CD4-positive, alpha-beta T cell treated with Interleukin-15 for 4 hours (primary cell): ENCODE results near the gene CSRP1.
"Not testable (repeated sequence)": the region's sequence is repeated elsewhere in the genome, so short reads cannot be mapped to it uniquely, and the experiment has no call there.

Source experiments
- DNase-seq: peaks from one replicate; pipeline ENCODE4 v3.0.0-alpha.2; 2020; ENCODE audit warnings: low spot score

CSRP1 gene

GRCh38 chr1:201537891-201538611 is 31.1 kb upstream of the CSRP1 start:
- DNase-seq, result no peak

- DNase-seq, result no peak
Observed at GRCh38 chr1:201537467-201537866, 30.5 kb upstream of the CSRP1 start.

- DNase-seq, result no peak
Observed at GRCh38 chr1:201537028-201537427, 30.1 kb upstream of the CSRP1 start.

- no peak for DNase-seq
Observed at GRCh38 chr1:201536558-201536957, 29.6 kb upstream of the CSRP1 start.

DNA sequence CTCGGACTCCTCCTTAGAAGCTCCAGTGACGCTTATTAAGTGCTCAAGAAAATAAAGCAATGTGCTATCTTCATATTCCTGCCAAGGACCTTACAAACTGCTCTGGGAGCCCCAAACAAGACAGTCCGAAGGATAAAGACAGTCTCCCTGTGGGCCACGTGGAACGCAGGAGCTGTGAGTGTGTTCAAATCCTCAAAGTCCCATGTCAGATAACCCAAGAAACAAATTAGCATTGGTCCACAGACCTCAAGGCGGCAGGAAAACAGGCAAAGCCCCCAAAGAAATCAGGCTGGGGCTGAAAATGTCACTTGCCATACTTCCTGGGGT is 29.0 kb upstream of the CSRP1 start:
- no peak for DNase-seq

DNA sequence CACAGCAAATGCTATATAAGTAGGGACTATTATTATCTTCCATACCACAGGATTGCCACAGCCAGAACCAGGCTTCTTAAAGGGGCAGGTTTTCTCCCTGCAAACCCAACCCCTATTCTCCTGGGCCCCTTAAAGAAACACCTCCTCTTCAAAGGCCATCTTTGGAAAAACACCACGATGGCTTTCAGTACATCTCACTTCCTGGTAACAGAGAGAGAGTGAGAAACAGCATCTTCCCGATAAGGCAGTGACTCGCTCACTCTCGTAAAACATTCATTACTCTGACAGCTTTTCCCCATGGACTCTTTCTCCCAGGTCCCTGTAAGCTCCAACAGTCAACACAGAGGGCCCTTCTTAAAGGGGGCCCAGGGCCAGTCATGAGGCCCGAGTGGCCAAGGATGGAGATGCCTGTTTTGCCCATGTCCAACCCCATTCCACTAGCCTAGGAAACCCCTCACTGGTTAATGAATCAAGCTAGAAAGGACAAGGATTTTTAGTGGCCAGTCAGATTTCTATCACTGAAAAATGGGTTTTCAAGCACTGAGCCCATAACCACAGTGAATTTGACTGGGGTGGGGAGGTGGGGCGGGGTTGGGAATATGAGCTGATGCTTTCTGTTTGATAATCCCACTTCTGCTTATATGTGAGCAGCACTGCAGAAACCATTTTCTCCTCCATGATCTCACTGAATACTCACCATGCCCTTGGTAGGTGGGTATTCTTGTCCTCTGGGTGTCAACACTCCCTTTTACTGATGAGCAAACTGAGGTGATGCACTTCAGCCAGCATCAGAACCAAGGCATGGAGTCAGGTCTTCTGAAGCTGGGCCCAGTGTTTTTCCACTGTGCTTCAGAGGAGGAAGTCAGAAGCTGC is 28.4 kb upstream of the CSRP1 start:
- no peak for DNase-seq

GRCh38 chr1:201533836-201534235 is 26.9 kb upstream of the CSRP1 start:
- no peak for DNase-seq

DNA sequence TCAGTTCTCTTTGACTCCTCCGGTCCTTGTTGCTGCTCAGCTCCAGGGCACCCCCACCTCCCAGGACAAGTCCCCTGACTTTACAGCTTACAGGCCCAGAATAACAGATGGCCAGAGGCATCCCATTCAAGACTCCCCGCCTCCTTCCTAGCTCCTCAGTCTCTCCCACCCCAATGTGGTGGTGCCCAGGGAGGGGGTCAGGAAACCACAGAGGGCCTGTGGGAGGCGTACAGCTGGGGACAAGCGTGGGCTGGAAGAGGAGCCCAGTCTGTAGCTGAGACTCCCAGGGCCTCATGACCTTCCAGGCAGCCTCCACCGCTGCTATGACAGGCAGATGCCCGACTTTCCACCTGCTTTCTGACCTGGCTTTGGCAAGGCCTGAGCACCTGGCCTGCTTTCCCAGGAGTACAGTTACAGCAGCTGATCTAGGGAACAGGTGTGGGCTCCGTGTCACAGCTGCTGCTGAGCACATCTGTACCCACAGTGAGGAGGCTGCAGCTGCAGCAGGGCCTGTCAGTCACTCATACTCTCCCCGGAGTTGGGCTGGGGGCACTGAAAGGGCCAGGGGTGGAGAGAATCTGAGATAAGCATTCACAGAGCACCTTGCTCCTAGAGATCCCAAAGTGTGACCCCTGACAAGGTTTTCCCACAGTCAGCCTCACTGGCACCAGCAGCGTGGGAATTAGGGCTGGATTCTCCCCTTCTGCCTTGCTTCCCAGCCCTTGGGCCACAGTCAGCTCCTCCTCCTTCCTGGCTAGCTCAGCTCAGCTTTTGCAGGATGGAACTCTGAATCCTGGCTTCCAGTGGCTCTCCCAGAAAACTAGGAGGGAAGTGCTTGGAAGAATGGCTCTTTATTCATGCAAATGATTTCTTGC is 24.9 kb upstream of the CSRP1 start:
- DNase-seq, result no peak

DNA sequence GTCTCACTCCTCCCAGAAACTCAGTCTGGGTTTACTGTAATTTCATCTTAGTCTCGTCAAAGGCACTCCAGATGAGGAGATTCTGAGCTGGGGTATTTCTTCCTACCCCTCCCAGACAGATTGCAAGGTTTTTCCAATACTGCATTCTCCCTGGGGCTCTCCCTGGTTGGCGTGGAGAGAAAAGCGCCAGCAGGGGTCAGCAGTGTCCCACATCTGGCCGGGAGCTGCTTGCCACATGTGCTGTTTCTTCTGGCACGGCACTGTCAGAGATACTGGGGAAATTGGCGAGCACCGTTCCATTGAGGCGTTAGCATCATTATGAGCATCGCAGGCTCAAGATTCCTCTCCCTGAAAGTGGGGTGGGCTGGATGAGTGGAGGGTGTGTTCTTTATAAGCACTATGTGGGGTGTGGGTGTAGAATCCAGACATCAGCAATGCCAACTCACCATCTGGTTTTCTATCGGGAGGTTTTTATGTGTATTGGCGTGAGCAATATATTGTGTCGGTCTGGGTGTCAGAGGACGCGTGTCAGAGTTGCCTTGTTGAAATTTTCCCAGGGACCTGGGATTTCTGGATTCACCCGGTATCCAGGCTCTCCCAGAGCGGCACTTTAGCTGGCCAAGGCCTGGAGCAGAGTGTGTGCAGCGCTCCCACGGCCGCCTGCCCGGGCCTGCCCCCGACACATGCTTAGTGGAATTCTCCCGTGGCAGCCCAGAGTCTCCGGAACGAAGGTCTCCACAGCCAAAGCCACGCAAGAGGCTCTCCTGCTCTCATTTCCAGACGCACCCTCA is 24.0 kb upstream of the CSRP1 start:
- no peak for DNase-seq

DNA sequence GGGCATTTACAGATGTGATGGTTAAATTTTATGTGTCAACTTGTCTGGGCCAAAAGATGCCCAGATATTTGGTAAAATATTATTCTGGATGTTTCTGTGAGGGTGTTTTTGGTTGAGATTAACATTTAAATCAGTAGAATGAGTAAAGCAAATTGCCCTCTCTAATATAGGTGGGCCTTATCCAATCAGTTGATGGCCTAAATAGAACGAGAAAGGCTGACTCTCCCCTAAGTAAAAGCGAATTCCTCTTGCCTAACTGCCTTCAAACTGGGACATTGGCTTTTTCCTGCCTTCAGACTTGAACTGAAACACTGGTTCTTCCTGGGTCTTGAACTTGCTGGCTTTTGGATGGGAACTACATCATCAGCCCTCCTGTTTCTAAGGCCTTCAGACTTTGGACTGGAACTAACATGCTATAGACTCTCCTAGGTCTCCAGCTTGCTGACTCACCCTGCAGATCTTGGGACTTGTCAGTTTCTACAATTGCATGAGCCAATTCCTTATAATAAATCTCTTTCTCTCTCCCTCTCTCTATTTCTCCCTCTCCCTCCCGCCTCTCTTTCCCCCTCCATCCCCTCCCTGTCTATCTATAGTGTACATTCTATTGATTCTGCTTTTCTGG is 21.8 kb upstream of the CSRP1 start:
- no peak for DNase-seq

DNA sequence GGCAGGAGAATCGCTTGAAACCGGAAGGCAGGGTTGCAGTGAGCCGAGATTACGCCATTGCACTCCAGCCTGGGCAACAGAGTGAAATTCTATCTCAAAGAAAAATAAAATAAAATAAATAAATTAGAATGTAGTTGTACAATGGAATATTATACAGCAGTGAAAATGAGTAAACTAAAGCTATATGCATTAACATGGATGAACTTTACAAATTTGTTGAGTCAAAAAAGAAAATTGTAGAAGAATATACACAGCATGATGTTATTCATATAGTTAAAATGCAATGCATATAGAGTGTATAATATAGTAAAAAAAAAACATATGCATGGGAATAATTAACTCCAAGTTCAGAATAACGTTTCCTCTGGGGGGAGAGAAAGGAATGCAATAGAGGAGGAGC is 21.0 kb upstream of the CSRP1 start:
- DNase-seq, result no peak

GRCh38 chr1:201525193-201525778 is 18.4 kb upstream of the CSRP1 start:
- no peak for DNase-seq

DNA sequence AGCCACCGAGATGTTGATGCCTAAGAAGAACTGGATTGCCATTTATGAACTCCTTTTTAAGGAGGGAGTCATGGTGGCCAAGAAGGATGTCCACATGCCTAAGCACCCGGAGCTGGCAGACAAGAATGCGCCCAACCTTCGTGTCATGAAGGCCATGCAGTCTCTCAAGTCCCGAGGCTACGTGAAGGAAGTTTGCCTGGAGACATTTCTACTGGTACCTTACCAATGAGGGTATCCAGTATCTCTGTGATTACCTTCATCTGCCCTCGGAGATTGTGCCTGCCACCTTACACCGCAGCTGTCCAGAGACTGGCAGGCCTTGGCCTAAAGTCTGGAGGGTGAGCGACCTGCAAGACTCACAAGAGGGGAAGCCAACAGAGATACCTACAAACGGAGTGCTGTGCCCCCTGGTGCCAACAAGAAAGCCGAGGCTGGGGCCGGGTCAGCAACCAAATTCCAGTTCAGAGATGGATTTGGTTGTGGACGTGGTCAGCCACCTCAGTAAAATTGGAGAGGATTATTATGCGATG is 13.2 kb upstream of the CSRP1 start:
- DNase-seq, result not testable (repeated sequence)

DNA sequence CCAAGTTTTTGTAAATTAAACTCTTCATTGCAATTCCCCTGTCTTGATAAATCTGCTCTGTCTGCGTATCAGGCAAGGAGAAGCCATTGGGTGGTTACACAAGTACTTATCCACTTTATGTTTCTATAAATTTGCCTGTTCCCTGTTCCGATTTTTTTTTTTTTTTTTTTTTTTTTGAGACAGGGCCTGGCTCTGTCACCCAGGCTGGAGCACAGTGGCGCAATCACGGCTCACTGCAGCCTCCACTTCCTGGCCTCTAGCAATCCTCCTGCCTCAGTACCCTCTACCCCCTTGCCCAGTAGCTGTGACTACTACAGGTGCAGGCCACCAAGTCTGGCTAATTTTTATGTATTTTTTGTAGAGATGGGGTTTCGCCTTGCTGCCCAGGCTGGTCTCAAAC is 11.1 kb upstream of the CSRP1 start:
- DNase-seq, result no peak

DNA sequence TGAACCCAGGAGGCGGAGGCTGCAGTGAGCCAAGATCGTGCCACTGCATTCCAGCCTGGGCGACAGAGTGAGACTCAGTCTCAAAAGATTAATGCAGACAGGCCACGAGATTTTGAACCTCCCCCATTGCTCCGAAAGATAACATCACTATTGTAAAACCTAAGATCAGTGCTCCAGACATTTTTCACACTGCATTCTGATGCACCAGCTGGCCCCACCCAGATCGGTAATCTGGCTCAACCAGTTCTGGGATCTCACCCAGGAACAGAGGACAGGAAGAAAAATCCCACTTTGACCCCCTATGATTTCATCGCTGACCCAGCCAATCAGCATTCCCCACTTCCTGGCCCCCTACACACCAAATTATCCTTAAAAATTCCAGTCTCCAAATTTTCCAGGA is 10.7 kb upstream of the CSRP1 start:
- DNase-seq, result no peak

- DNase-seq, result no peak
Observed at GRCh38 chr1:201516511-201517127, 9.7 kb upstream of the CSRP1 start.

- DNase-seq, result no peak
Observed at GRCh38 chr1:201515895-201516294, 9.0 kb upstream of the CSRP1 start.

- DNase-seq, result no peak
Observed at GRCh38 chr1:201515062-201515750, 8.3 kb upstream of the CSRP1 start.

DNA sequence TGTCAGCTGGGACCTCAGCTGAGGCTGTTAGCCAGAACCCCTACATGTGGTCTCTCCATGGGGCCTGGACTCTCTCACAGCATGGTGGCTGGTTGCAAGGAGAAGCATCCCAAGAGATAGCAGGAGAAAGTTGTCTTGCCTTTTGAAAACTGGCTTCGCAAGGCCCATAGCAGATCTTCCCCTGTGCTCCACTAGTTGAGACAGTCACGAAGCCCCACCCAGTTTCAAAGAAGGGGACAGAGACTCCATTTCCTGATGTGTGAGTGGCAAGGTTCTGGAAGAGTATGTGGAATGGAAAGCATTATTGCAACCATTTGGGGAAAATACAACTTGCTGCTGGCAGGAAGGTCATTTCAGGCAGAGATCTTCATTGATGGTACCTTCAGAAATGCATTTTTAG is 7.5 kb upstream of the CSRP1 start:
- DNase-seq, result no peak
